Measurements from ENCODE around the gene MFSD12.
"Not testable (repeated sequence)": the region's sequence is repeated elsewhere in the genome, so short reads cannot be mapped to it uniquely, and the experiment has no call there.

The MFSD12 gene

DNA sequence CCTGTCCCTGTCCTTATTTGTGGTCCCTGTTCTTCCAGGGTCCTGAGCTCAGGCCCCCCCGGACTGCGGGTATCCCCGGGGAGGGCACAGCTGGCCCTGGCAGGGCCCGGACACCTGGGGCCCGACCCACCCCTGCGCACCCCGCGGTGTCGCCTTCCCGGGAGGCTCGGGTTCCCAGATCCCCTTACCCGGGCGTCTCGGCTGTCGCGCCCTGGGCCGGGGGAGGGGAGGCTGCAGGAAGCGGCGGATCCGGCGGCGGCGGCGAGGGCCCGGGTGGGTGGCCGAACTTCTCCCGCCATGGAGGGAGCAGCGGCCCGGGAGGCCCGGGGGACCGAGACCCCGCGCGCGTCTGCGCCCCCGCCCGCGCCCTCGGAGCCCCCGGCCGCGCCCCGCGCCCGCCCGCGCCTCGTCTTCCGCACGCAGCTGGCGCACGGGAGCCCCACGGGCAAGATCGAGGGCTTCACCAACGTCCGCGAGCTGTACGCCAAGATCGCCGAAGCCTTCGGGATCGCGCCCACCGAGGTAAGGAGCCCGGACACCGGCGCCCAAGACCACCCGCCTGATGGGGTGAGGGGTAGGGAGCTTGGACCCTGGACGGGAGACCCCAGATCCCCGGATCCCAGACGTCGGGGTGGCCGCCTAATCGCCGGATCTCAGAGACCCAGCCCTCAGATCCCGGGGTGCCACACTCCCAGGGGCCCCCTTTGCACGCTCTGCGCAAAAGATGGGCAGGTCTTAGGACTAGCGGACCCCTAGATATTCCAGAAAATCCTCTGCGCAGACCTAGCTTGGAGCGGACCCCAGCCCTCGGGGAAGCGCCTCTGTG is 28.1 kb upstream of the MFSD12 start, which contains the start of gene GIPC3:
GIPC3 (plus strand) TSS at position 178 of the 826 bp plus-strand sequence; CDS start at position 298, 120 bp downstream.
- H3K36me3 ChIP-seq (ENCODE audit: insufficient read depth, low read length) = no peaks in the 10 kb centered on the region
- no peak within 1 kb of the TSS for H3K4me2 ChIP-seq (ENCODE audit: low read depth, low read length, poor library complexity, severe bottlenecking)
- no peaks in the 10 kb centered on the region for H4K20me1 ChIP-seq (ENCODE audit: insufficient read depth, low read length, poor library complexity, severe bottlenecking)
- no peak for TF ChIP-seq EZH2phosphoT487 (IDR thresholded peaks at IDR 0.05; ENCODE audit: borderline replicate concordance)
- TF ChIP-seq, protein P1, sequence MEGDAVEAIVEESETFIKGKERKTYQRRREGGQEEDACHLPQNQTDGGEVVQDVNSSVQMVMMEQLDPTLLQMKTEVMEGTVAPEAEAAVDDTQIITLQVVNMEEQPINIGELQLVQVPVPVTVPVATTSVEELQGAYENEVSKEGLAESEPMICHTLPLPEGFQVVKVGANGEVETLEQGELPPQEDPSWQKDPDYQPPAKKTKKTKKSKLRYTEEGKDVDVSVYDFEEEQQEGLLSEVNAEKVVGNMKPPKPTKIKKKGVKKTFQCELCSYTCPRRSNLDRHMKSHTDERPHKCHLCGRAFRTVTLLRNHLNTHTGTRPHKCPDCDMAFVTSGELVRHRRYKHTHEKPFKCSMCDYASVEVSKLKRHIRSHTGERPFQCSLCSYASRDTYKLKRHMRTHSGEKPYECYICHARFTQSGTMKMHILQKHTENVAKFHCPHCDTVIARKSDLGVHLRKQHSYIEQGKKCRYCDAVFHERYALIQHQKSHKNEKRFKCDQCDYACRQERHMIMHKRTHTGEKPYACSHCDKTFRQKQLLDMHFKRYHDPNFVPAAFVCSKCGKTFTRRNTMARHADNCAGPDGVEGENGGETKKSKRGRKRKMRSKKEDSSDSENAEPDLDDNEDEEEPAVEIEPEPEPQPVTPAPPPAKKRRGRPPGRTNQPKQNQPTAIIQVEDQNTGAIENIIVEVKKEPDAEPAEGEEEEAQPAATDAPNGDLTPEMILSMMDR (conservative IDR thresholded peaks at IDR 0.05; ENCODE audit: low read length) = no peak
- no peaks in the 10 kb centered on the region for H3K4me1 ChIP-seq (ENCODE audit: insufficient read depth, low read length, poor library complexity, severe bottlenecking)
- H3K9ac ChIP-seq (ENCODE audit: low read depth, low read length, poor library complexity, severe bottlenecking) = no peak within 1 kb of the TSS
- no peak within 1 kb of the TSS for H3K4me3 ChIP-seq (ENCODE audit: low read length, poor library complexity, severe bottlenecking)
- no peaks in the 10 kb centered on the region for H3K79me2 ChIP-seq (ENCODE audit: insufficient read depth, low read length)
- H3F3A ChIP-seq (ENCODE audit: low read depth) = no peaks in the 10 kb centered on the region
- no peaks in the 10 kb centered on the region for H3K27me3 ChIP-seq (ENCODE audit: insufficient read depth, low read length, poor library complexity, severe bottlenecking)
- no peak within 1 kb of the TSS for H2AFZ ChIP-seq (ENCODE audit: low read length)
- no peaks in the 10 kb centered on the region for H3K9me3 ChIP-seq (ENCODE audit: insufficient read depth, low read depth, low read length)
- no peaks in the 10 kb centered on the region for H3K9me2 ChIP-seq (replicated peaks; ENCODE audit: low read depth, low read length)

GRCh38 chr19:3584036-3584802 is 26.8 kb upstream of the MFSD12 start:
- H3K9ac ChIP-seq (ENCODE audit: low read depth, low read length, poor library complexity, severe bottlenecking); H4K20me1 ChIP-seq (ENCODE audit: insufficient read depth, low read length, poor library complexity, severe bottlenecking); H2AFZ ChIP-seq (ENCODE audit: low read length); H3K9me3 ChIP-seq (ENCODE audit: insufficient read depth, low read depth, low read length); H3K4me1 ChIP-seq (ENCODE audit: insufficient read depth, low read length, poor library complexity, severe bottlenecking); H3K4me3 ChIP-seq (ENCODE audit: low read length, poor library complexity, severe bottlenecking); H3F3A ChIP-seq (ENCODE audit: low read depth); H3K27me3 ChIP-seq (ENCODE audit: insufficient read depth, low read length, poor library complexity, severe bottlenecking); H3K36me3 ChIP-seq (ENCODE audit: insufficient read depth, low read length); H3K79me2 ChIP-seq (ENCODE audit: insufficient read depth, low read length); H3K9me2 ChIP-seq (replicated peaks; ENCODE audit: low read depth, low read length); H3K4me2 ChIP-seq (ENCODE audit: low read depth, low read length, poor library complexity, severe bottlenecking): not testable (repeated sequence)

DNA sequence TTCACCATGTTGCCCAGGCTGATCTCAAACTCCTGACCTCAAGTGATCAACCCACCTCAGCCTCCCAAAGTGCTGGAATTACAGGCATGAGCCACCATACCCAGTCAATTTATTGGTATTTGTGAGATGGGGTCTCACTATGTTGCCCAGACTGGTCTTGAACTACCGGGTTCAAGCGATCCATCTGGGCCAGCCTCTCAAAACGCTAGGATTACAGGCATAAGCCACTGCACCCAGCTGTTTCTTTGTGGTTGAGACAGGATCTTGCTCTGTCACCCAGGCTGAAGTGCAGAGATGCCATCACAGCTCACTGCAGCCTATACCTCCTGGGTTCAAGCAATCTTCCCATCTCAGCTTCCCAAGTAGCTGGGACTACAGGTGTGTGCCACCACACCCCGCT is 24.4 kb upstream of the MFSD12 start:
- H3K4me3 ChIP-seq (ENCODE audit: low read length, poor library complexity, severe bottlenecking); H3K27me3 ChIP-seq (ENCODE audit: insufficient read depth, low read length, poor library complexity, severe bottlenecking); H3K4me1 ChIP-seq (ENCODE audit: insufficient read depth, low read length, poor library complexity, severe bottlenecking): not testable (repeated sequence)

DNA sequence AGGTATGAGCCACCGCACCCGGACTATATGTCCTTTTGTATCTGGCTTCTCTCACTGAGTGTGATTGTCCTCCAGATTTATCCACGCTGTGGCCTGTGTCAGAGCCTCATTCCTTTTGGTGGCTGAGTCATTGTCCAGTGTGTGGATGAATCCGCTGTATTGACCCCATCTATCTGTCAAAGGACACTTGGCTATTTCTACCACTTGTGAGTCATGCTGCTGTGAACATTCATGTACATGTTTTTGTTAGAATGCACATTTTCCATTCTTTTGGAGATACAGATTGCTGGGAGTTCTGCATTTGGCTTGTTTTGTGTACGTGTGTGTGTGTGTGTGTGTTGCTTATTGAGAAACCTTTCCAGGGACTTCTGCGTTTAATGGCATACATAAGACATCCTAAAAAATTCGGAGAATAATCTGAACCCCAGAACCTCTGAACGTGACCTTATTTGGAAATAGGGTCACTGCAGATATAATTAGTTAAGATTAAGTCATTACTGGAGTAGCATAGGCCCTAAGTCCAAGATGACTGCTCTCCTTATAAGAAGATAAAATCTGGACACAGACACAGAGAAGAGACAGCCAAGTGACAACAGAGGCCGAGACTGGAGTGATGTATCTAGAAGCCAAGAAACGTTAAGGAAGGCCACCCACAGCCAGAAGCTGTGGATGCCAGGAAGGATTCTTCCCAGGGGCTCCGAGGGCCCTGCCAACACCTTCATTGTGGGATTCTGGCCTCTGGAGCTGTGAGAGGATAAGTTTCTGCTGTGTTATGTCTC is 23.0 kb upstream of the MFSD12 start:
- Histone ChIP-seq H3K36me3 (ENCODE audit: insufficient read depth, low read length) (peaks cover 7% of the 10 kb centered on the region; the same call in 1 of the 2 replicates), H3K4me3 (ENCODE audit: low read length, poor library complexity, severe bottlenecking) (no peak overlapping the region), H3F3A (ENCODE audit: low read depth) (0 out of 2 replicates have a peak, but pooled peaks cover 3% of the 10 kb centered on the region), H2AFZ (ENCODE audit: low read length) (no peak overlapping the region), H3K9me2 (replicated peaks; ENCODE audit: low read depth, low read length) (no peaks in the 10 kb centered on the region), H3K4me2 (ENCODE audit: low read depth, low read length, poor library complexity, severe bottlenecking) (no peak overlapping the region), H3K27me3 (ENCODE audit: insufficient read depth, low read length, poor library complexity, severe bottlenecking) (no peaks in the 10 kb centered on the region), H4K20me1 (ENCODE audit: insufficient read depth, low read length, poor library complexity, severe bottlenecking) (no peaks in the 10 kb centered on the region), H3K4me1 (ENCODE audit: insufficient read depth, low read length, poor library complexity, severe bottlenecking) (no peaks in the 10 kb centered on the region), H3K79me2 (ENCODE audit: insufficient read depth, low read length) (no peaks in the 10 kb centered on the region), H3K9ac (ENCODE audit: low read depth, low read length, poor library complexity, severe bottlenecking) (no peak overlapping the region), H3K9me3 (ENCODE audit: insufficient read depth, low read depth, low read length) (no peaks in the 10 kb centered on the region)
- TF ChIP-seq, protein P1 (conservative IDR thresholded peaks at IDR 0.05; ENCODE audit: low read length) = no peak
- TF ChIP-seq EZH2phosphoT487 (IDR thresholded peaks at IDR 0.05; ENCODE audit: borderline replicate concordance) = no peak

More for the DNA sequence above, 24.4 kb upstream of the MFSD12 start:
- not testable (repeated sequence) for H3F3A ChIP-seq (ENCODE audit: low read depth); H3K9me2 ChIP-seq (replicated peaks; ENCODE audit: low read depth, low read length); H3K9me3 ChIP-seq (ENCODE audit: insufficient read depth, low read depth, low read length); H3K36me3 ChIP-seq (ENCODE audit: insufficient read depth, low read length); H3K9ac ChIP-seq (ENCODE audit: low read depth, low read length, poor library complexity, severe bottlenecking); H4K20me1 ChIP-seq (ENCODE audit: insufficient read depth, low read length, poor library complexity, severe bottlenecking); H3K79me2 ChIP-seq (ENCODE audit: insufficient read depth, low read length); H2AFZ ChIP-seq (ENCODE audit: low read length); H3K4me2 ChIP-seq (ENCODE audit: low read depth, low read length, poor library complexity, severe bottlenecking)

Data from Loucy (cell line).